ENCODE results near the gene ADAMTS2. TPM values are rescaled to one million over a fixed set of nuclear protein-coding genes. Genes with fewer than 3 reads are reported as not detected.

The ADAMTS2 gene
- total RNA-seq, 1 donor from 2014 or later, result 18.8 TPM

DNA sequence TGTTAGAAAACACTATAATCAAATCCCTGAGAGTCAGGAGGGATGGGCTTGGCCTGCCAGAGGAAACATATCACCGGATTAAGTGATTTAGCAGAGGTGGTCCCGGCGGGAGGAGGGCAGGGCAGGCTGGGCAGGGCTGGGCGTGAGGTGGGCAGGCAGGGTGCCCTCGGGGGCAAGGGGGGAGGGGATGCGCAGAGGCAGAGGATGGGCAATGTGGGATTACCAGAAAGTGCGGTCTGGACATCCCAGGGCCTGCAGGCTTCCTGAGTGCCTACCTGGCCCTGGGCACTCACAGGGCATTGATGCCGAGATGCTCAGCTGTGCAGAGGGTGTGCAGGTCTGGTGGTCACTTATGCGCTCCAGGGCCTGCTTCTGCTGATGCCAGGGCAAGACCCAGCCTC is 115.2 kb downstream of the ADAMTS2 start:
- peaks cover 12% of the 10 kb centered on the region for H3K4me1 Mint-ChIP-seq (ENCODE audit: low read depth, unreplicated experiment)
- Histone ChIP-seq H3K9me3 (ENCODE audit: insufficient read depth, low read depth, low read length) (no peaks in the 10 kb centered on the region), H4K20me1 (ENCODE audit: insufficient read depth, low read length) (no peaks in the 10 kb centered on the region), H3K4me1 (ENCODE audit: insufficient read depth, low read length) (no peaks in the 10 kb centered on the region), H2AFZ (ENCODE audit: low read depth, low read length) (no peak overlapping the region), H3K4me2 (ENCODE audit: low read length) (no peak overlapping the region), H3K36me3 (ENCODE audit: insufficient read depth, low read length) (no peaks in the 10 kb centered on the region), H3K4me3 (ENCODE audit: insufficient read depth, low read depth, low read length) (no peak overlapping the region), H3K27ac (ENCODE audit: low read depth, low read length) (no peak overlapping the region), H3K27me3 (ENCODE audit: insufficient read depth, low read length) (no peaks in the 10 kb centered on the region), H3K9ac (ENCODE audit: low read length) (no peak overlapping the region), H3K79me2 (ENCODE audit: insufficient read depth, low read length) (no peaks in the 10 kb centered on the region)
- peaks cover 9% of the 10 kb centered on the region for H3K27me3 Mint-ChIP-seq (ENCODE audit: low read depth, unreplicated experiment)
- no peak for DNase-seq (ENCODE audit: low read depth)
- H3K36me3 Mint-ChIP-seq (ENCODE audit: low read depth, unreplicated experiment), result peaks cover 4% of the 10 kb centered on the region
- FAIRE-seq, result no peak
- H3K27ac Mint-ChIP-seq (ENCODE audit: unreplicated experiment), result no peak overlapping the region
- peaks cover 3% of the 10 kb centered on the region for H3K9me3 Mint-ChIP-seq (ENCODE audit: unreplicated experiment)
- TF ChIP-seq, protein P1, sequence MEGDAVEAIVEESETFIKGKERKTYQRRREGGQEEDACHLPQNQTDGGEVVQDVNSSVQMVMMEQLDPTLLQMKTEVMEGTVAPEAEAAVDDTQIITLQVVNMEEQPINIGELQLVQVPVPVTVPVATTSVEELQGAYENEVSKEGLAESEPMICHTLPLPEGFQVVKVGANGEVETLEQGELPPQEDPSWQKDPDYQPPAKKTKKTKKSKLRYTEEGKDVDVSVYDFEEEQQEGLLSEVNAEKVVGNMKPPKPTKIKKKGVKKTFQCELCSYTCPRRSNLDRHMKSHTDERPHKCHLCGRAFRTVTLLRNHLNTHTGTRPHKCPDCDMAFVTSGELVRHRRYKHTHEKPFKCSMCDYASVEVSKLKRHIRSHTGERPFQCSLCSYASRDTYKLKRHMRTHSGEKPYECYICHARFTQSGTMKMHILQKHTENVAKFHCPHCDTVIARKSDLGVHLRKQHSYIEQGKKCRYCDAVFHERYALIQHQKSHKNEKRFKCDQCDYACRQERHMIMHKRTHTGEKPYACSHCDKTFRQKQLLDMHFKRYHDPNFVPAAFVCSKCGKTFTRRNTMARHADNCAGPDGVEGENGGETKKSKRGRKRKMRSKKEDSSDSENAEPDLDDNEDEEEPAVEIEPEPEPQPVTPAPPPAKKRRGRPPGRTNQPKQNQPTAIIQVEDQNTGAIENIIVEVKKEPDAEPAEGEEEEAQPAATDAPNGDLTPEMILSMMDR (IDR thresholded peaks at IDR 0.05; ENCODE audit: insufficient read depth, low read depth, low read length), result no peak
- no peak for TF ChIP-seq EZH2 (IDR thresholded peaks at IDR 0.05; ENCODE audit: insufficient read depth, low read length)
- H3K4me3 Mint-ChIP-seq (ENCODE audit: unreplicated experiment), result no peak overlapping the region

DNA sequence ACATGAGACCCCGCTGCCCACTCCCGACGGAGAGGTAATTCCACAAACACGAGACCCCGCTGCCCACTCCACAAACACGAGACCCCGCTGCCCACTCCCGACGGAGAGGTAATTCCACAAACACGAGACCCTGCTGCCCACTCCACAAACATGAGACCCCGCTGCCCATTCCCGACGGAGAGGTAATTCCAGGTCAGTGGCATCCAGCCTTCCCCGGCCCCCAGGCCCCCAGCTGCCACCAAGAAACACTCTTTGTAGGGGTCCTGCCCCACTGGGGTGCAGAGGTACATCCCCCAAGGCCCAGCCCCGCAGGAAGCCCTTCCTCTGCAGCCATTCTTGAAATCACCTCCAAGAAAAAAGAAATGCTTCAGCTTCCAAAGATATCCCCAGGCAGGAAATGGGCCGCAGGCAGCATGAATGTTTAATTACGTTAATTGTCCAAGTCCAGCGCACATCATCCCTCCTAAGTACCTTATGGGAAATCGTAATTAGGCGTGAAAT is 115.9 kb downstream of the ADAMTS2 start:
- no peaks in the 10 kb centered on the region for H3K9me3 ChIP-seq (ENCODE audit: insufficient read depth, low read depth, low read length)
- TF ChIP-seq, protein P1 (IDR thresholded peaks at IDR 0.05; ENCODE audit: insufficient read depth, low read depth, low read length), result no peak
- no peak for TF ChIP-seq EZH2 (IDR thresholded peaks at IDR 0.05; ENCODE audit: insufficient read depth, low read length)
- H3K36me3 ChIP-seq (ENCODE audit: insufficient read depth, low read length), result no peaks in the 10 kb centered on the region
- Mint-ChIP-seq H3K9me3 (ENCODE audit: unreplicated experiment) (peaks cover 7% of the 10 kb centered on the region), H3K4me3 (ENCODE audit: unreplicated experiment) (no peak overlapping the region), H3K27ac (ENCODE audit: unreplicated experiment) (no peak overlapping the region), H3K27me3 (ENCODE audit: low read depth, unreplicated experiment) (peaks cover 4% of the 10 kb centered on the region), H3K36me3 (ENCODE audit: low read depth, unreplicated experiment) (peaks cover 10% of the 10 kb centered on the region), H3K4me1 (ENCODE audit: low read depth, unreplicated experiment) (peaks cover 12% of the 10 kb centered on the region)
- H3K4me3 ChIP-seq (ENCODE audit: insufficient read depth, low read depth, low read length), result no peak overlapping the region
- H3K9ac ChIP-seq (ENCODE audit: low read length), result no peak overlapping the region
- H3K4me1 ChIP-seq (ENCODE audit: insufficient read depth, low read length), result no peaks in the 10 kb centered on the region
- DNase-seq (ENCODE audit: low read depth) (no peak), FAIRE-seq (no peak)
- no peak overlapping the region for H2AFZ ChIP-seq (ENCODE audit: low read depth, low read length)
- H3K79me2 ChIP-seq (ENCODE audit: insufficient read depth, low read length), result no peaks in the 10 kb centered on the region
- no peaks in the 10 kb centered on the region for H4K20me1 ChIP-seq (ENCODE audit: insufficient read depth, low read length)
- no peaks in the 10 kb centered on the region for H3K27me3 ChIP-seq (ENCODE audit: insufficient read depth, low read length)
- no peak overlapping the region for H3K4me2 ChIP-seq (ENCODE audit: low read length)
- no peak overlapping the region for H3K27ac ChIP-seq (ENCODE audit: low read depth, low read length)

DNA sequence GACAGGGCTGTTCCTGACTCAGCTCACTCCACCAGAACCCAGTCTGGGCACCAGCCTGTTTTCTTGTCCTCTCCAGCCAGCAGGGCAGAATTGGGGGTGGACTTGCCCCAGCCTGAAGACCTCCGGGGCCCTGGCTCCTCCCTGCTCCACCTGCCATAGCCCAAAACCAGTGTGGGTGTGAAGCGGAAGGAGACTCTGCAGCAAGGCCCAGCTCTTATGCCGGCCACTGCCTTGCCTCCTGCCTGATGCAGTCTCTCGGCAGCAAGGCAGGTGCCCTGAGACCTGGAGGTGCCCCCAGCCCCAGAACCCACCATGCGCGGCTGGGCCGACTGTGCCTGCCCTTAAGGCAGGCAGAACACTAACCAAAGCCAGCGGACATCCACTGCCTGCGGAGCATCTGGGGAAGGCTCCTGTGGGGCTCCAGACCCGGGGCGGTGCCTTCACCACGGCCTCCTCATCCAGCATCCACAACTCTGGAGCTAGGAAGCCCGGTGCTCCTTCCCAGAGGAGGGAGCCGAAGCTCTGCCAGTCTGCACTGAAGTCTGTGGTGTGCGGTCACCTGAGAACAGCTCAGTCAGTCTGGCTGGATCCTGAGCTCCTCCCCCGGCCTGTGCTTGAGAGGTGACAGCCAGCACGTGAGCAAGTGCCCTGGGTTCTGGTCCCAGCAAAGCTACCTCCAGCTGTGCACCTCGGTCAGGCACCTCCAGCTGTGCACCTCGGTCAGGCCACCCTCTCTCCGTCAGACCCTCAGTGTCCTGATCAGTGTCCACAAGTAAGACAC is 116.7 kb downstream of the ADAMTS2 start:
- no peak overlapping the region for H2AFZ ChIP-seq (ENCODE audit: low read depth, low read length)
- H3K9ac ChIP-seq (ENCODE audit: low read length), result no peak overlapping the region
- H3K4me2 ChIP-seq (ENCODE audit: low read length), result no peak overlapping the region
- Mint-ChIP-seq H3K9me3 (ENCODE audit: unreplicated experiment) (peaks cover 16% of the 10 kb centered on the region), H3K4me3 (ENCODE audit: unreplicated experiment) (no peak overlapping the region), H3K4me1 (ENCODE audit: low read depth, unreplicated experiment) (peaks cover 12% of the 10 kb centered on the region), H3K27me3 (ENCODE audit: low read depth, unreplicated experiment) (peaks cover 2% of the 10 kb centered on the region), H3K27ac (ENCODE audit: unreplicated experiment) (no peak overlapping the region), H3K36me3 (ENCODE audit: low read depth, unreplicated experiment) (peaks cover 16% of the 10 kb centered on the region)
- FAIRE-seq (no peak), DNase-seq (ENCODE audit: low read depth) (no peak)
- no peaks in the 10 kb centered on the region for H4K20me1 ChIP-seq (ENCODE audit: insufficient read depth, low read length)
- H3K27me3 ChIP-seq (ENCODE audit: insufficient read depth, low read length), result no peaks in the 10 kb centered on the region
- H3K4me3 ChIP-seq (ENCODE audit: insufficient read depth, low read depth, low read length), result no peak overlapping the region
- no peaks in the 10 kb centered on the region for H3K36me3 ChIP-seq (ENCODE audit: insufficient read depth, low read length)
- no peak for TF ChIP-seq EZH2 (IDR thresholded peaks at IDR 0.05; ENCODE audit: insufficient read depth, low read length)
- TF ChIP-seq, protein P1 (IDR thresholded peaks at IDR 0.05; ENCODE audit: insufficient read depth, low read depth, low read length), result no peak
- H3K9me3 ChIP-seq (ENCODE audit: insufficient read depth, low read depth, low read length), result no peaks in the 10 kb centered on the region
- H3K79me2 ChIP-seq (ENCODE audit: insufficient read depth, low read length), result no peaks in the 10 kb centered on the region
- H3K27ac ChIP-seq (ENCODE audit: low read depth, low read length), result no peak overlapping the region
- no peaks in the 10 kb centered on the region for H3K4me1 ChIP-seq (ENCODE audit: insufficient read depth, low read length)

Measured in astrocyte (in vitro differentiated cells and primary cell).